Mucosa of rectum (tissue), 2 donors: Measurements from ENCODE around the gene PTGDS.

Experiments
- H3K27ac ChIP-seq, 2 donors: one replicate each; pipeline ENCODE4 v1.7.0; 2013; ENCODE audit warnings: inconsistent platforms in 2 of 2, low read depth in 2 of 2, low read length in 2 of 2
- H3K27me3 ChIP-seq, 2 donors: one replicate each; pipeline ENCODE4 v1.7.0; 2013; ENCODE audit warnings: low read length in 2 of 2; ENCODE audit not compliant: control insufficient read depth in 2 of 2, insufficient read depth in 2 of 2
- H3K36me3 ChIP-seq, 2 donors: one replicate each; pipeline ENCODE4 v1.7.0; 2013; ENCODE audit warnings: low read length in 2 of 2; ENCODE audit not compliant: control insufficient read depth in 2 of 2, insufficient read depth in 2 of 2
- H3K4me1 ChIP-seq, 2 donors: one replicate each; pipeline ENCODE4 v1.7.0; 2013; ENCODE audit warnings: low read length in 2 of 2, mild to moderate bottlenecking in 1 of 2; ENCODE audit not compliant: control insufficient read depth in 2 of 2, insufficient read depth in 2 of 2
- H3K4me3 ChIP-seq, 2 donors: one replicate each; pipeline ENCODE4 v1.7.0; 2013; ENCODE audit warnings: low read length in 2 of 2
- H3K9ac ChIP-seq, 2 donors: one replicate each; pipeline ENCODE4 v1.7.0; 2013; ENCODE audit warnings: low read length in 2 of 2, low read depth in 1 of 2, mild to moderate bottlenecking in 1 of 2
- H3K9me3 ChIP-seq, 2 donors: one replicate each; pipeline ENCODE4 v1.7.0; 2013; ENCODE audit warnings: low read length in 2 of 2; ENCODE audit not compliant: control insufficient read depth in 2 of 2
- donor health status: healthy.
- donor health status: Normal muscosa, but diverticular disease.

The PTGDS gene

DNA sequence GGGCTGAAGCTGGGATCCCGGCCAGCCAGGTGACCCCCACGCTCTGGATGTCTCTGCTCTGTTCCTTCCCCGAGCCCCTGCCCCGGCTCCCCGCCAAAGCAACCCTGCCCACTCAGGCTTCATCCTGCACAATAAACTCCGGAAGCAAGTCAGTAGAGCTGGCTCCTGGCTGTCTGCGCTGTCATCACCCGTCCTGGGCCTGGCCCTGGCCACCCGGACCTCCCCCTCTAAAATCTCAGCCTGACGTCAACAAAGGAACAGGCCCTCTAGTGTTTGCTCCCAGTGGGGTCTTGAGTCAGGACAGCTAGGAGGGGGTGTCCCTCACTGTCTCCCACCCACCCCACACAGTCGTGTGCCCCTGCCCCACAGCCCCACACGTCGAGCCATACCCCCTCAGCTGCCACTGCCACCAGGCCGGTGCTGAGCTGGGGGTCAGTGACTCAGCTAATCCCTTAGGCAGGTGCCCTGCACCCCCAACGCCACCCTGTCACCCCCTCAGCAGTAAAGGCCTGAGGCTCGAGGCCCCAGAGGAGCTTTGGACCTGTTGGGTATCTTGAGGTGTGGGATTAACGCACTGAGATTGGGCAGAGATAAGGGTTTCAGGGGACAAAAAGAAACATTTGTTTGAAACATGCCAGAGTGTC is 4.4 kb downstream of the PTGDS start:
- no peaks in the 10 kb centered on the region for H3K9me3 ChIP-seq
- no peaks in the 10 kb centered on the region for H3K36me3 ChIP-seq
- H3K27ac ChIP-seq, result no peak overlapping the region
- peaks cover 0 to 3% of the 10 kb centered on the region in 2 donors for H3K4me1 ChIP-seq
- H3K27me3 ChIP-seq, result peaks cover 8 to 11% of the 10 kb centered on the region in 2 donors
- no peak overlapping the region for H3K4me3 ChIP-seq
- H3K9ac ChIP-seq, result no peak overlapping the region

DNA sequence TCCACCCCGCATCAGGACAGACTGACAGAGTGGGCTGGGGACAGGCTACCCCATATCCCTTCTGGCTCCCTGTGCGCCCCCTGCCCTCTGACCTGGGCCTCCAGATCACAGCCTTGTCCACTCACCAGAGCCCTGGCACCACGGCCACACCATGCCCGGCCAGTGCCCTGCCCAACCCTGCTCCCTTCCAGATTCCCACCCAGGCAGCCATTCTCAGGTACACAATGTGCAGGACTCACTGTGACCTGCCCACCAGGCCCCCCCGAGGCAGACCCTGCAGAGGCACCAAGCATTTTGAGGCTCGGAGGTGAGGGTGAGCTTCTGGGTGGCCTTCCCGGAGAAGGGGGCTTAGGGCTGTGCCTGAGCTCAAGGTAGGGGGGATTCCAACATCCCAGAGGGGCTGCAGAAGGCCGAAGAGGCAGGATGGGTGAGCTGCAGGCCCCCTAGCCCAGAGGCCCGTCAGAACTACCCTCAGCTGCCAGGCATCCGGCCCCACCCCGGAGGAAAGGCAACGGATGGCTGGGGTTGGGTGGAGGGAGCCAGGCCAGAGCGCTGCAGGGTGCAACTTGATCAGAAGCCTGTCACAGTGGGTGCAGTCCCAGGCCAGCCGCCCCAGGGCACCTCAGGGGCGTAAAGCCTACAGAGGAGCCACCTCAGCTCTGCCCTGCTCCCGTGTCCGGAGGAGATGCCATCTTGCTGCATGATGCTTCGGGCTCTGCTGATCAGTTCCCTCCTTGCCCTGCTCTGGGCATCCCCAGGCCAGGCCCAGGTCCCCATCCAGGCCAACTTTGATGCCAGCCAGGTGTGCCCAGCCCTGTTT is 5.1 kb downstream of the PTGDS start, which contains the start of gene LCNL1:
TSS of gene LCNL1 (plus strand) at position 762 of the 820 bp plus-strand sequence. CDS start 594 bp downstream, outside the sequence.
- Histone ChIP-seq H3K27me3 (peaks cover 8 to 11% of the 10 kb centered on the region in 2 donors), H3K4me1 (peaks cover 0 to 3% of the 10 kb centered on the region in 2 donors), H3K9ac (no peak within 1 kb of the TSS), H3K27ac (no peak within 1 kb of the TSS), H3K9me3 (no peaks in the 10 kb centered on the region), H3K4me3 (no peak within 1 kb of the TSS), H3K36me3 (no peaks in the 10 kb centered on the region)

DNA sequence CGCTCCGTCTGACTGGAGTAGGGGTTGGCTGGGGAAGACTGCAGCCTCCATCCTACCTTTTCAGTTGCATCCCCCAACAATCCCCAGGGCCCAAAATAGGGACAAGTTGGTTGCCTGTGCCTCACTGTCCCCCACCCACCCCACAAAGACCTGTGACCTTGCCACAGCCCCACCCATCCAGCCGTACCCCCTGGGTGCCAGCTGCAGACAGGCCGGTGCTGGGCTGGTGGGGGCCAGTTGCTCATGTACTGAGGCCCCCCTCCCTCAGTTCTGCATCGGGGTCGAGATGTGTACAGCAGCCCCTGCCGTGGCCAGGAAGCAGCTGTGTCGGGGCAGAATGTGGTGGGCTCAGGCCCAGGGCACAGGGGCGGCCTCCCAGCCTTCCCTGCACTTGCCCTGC is 5.9 kb downstream of the PTGDS start:
- Histone ChIP-seq H3K9ac (no peak overlapping the region), H3K36me3 (no peaks in the 10 kb centered on the region), H3K4me1 (no peaks in the 10 kb centered on the region), H3K27ac (no peak overlapping the region), H3K27me3 (peaks cover 8 to 11% of the 10 kb centered on the region in 2 donors), H3K9me3 (no peaks in the 10 kb centered on the region), H3K4me3 (no peak overlapping the region)

DNA sequence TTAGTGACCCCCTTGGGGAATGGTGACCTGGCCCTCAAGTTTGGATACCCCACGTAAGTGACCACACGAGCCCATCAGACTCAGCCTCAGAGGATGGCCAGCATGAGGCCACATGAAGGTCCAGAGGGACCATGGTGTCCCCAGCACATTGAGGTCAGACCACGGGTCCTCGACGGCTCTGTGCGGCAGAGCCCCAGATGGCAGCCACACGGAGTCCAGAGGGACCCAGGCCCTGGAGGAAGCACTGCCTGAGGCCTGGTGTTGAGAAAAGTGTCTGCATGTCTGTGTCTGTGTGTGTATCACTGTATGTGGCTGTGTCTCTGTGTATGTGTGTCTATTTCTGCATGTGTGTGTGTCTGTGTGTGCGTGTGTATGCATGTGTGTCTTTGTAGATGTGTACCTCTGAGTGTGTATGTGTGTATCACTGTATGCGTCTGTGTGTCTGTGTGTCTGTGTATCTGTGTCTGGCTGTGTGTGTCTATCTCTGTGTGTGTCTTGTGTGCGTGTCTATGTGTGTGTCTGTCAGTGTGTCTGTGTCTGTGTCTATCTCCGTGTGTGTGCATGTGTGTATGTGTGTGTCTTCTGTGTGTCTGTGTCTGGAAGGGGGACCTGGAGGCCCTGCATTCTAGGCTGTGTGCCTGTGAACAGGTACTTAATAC is 6.5 kb downstream of the PTGDS start:
- peaks cover 8 to 11% of the 10 kb centered on the region in 2 donors for H3K27me3 ChIP-seq
- no peak overlapping the region for H3K9ac ChIP-seq
- no peaks in the 10 kb centered on the region for H3K9me3 ChIP-seq
- H3K27ac ChIP-seq, result no peak overlapping the region
- no peaks in the 10 kb centered on the region for H3K36me3 ChIP-seq
- no peak overlapping the region for H3K4me3 ChIP-seq
- no peaks in the 10 kb centered on the region for H3K4me1 ChIP-seq

DNA sequence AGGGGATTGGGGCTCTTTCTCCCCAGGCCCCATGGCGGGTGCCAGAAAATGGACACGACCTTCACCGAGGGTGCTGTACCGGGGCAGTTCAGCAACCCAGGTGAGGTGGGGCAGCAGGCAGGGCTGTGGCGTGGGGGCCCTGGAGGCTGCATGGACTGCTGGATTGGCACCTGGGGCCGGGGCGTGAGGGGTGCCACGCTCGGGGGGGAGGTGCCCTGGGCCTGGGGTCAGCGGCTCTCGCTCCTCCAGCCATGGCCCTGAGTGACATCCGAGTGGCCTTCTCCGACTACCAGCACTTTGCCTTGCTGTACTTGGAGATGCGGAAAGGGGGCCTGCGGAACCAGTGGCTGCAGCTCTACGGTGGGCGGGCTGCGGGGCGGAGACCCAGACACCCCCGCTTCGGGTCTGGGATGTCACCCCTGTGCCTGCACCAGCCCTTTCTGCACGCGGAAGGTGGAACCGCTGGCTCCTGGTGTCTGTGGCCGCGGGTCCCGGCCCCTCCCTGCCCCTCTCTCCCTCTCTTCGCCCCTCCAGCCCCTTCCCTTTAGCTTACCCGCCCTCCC is 7.2 kb downstream of the PTGDS start:
- no peak overlapping the region for H3K4me3 ChIP-seq
- peaks cover 8 to 11% of the 10 kb centered on the region in 2 donors for H3K27me3 ChIP-seq
- H3K9ac ChIP-seq, result no peak overlapping the region

DNA sequence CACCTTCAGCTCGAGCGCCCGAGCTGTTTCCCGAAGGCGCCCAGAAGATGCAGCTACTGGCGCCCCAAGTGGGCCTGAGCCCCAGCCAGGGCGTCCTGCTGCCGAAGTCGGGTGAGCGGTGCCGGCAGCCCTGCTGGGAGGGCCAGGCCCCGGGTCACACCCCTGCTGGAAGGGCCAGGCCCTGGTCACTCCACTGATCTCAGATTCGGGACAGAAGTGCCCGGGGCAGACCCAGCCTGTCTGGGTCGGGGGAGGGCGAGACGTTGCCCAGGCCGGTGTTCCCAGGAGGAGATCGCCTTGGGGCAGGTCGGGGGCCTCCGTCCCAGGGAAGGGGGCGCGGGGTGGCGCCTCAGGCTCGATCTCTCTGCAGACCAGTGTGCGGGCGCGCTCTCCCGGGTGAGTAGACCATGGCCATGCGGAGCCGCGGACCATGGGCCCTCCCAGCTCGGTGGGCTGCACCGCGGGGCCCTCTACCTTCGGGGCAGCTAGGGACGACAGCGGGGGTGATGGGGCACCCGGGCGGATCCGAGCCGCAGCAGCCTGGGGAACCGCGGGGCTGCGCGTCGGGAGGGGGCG is 7.8 kb downstream of the PTGDS start:
- H3K9ac ChIP-seq, result no peak overlapping the region

More for the DNA sequence above, 7.2 kb downstream of the PTGDS start:
- H3K9me3 ChIP-seq, result no peaks in the 10 kb centered on the region
- no peaks in the 10 kb centered on the region for H3K4me1 ChIP-seq
- H3K27ac ChIP-seq, result no peak overlapping the region
- no peaks in the 10 kb centered on the region for H3K36me3 ChIP-seq

DNA sequence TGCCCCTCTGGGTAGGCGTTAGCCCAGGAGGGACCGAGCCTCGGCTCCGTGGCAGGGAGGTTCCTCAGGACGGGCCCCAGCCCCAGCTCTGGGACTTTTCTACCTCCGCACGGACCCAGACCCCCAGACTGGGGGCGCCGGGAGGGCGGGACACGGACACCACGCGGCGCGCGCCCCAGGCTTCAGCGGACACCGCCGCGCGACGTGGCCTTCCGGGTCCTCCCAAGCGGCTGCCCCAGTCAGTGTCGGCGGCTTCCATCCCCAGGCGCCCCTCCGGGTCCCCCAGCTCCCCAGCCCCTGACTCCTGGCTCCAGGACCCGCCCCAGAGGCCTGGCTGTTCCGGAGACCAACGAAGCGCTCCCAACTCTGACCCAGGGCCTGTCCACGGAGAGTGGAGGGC is 8.5 kb downstream of the PTGDS start:
- no peak overlapping the region for H3K27ac ChIP-seq
- H3K27me3 ChIP-seq, result peaks cover 8 to 11% of the 10 kb centered on the region in 2 donors
- no peaks in the 10 kb centered on the region for H3K9me3 ChIP-seq
- no peak overlapping the region for H3K4me3 ChIP-seq
- no peaks in the 10 kb centered on the region for H3K36me3 ChIP-seq
- H3K4me1 ChIP-seq, result no peaks in the 10 kb centered on the region
- H3K9ac ChIP-seq, result no peak overlapping the region

More for the DNA sequence above, 7.8 kb downstream of the PTGDS start:
- Histone ChIP-seq H3K4me3 (no peak overlapping the region), H3K36me3 (no peaks in the 10 kb centered on the region), H3K27me3 (peaks cover 8 to 11% of the 10 kb centered on the region in 2 donors), H3K4me1 (no peaks in the 10 kb centered on the region), H3K27ac (no peak overlapping the region), H3K9me3 (no peaks in the 10 kb centered on the region)

DNA sequence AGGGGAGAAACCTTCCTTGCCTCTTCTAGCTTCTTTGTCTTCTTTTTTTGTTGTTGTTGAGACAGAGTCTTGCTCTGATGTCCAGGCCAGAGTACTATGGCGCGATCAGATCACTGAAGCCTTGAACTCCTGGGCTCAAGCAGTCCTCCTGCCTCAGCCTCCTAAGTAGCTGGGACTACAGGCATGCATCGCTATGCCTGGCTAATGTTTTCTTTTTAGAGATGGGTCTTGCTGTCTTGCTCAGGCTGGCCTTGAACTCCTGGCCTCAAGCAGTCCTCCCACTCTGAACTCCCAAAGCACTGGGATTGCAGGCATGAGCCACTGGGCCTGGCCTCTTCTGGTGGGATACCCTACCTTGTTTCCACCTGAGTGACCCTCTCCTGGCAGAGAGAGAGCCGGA is 11.6 kb downstream of the PTGDS start:
- Histone ChIP-seq H3K4me3 (no peak overlapping the region), H3K9ac (no peak overlapping the region), H3K9me3 (no peaks in the 10 kb centered on the region), H3K27ac (no peak overlapping the region), H3K27me3 (peaks cover 5 to 11% of the 10 kb centered on the region in 2 donors), H3K4me1 (peaks cover 7 to 11% of the 10 kb centered on the region in 2 donors), H3K36me3 (no peaks in the 10 kb centered on the region)

DNA sequence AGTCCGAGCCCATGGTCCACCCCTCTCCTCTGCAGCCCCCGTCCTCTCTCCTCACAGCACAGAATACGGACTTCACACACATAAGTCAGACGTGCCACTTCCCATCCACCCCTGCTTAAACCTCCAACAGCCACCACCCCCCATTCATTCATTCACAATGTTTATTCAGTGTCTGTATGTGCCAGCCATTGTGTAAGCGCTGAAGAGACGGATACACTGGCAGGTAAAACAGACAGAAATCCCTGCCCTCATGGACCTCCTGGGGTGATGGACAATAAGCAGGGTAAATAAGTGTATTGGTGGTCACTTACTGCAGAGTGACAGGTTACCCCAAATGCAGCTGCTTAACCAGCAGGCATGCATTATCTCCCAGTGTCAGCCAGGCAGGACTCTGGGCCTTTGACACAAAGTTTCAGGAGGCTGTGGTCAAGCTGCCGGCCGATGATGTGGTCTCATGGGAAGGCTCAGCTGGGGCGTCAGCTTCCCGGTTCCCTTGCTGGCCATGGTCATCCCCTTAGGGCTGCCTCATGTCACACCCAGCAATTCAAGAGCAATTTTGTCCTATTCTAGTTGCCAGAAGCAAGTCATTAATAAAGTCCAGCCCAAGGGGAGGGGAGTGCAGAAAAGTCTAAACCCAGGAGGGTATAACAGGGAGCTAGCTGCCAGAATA is 13.1 kb downstream of the PTGDS start:
- H3K9me3 ChIP-seq, result no peaks in the 10 kb centered on the region
- H3K4me3 ChIP-seq, result no peak overlapping the region
- H3K9ac ChIP-seq, result no peak overlapping the region
- peaks cover 0 to 6% of the 10 kb centered on the region in 2 donors for H3K27me3 ChIP-seq
- peaks cover 7 to 11% of the 10 kb centered on the region in 2 donors for H3K4me1 ChIP-seq
- no peaks in the 10 kb centered on the region for H3K36me3 ChIP-seq
- no peak overlapping the region for H3K27ac ChIP-seq
